ENCODE results near the gene GGT6.

Gene GGT6

GRCh38 chr17:4520894-4521600 lies 39.3 kb downstream of the GGT6 start:
- Histone ChIP-seq H2AFZ (ENCODE audit: low read depth, low read length) (no peak overlapping the region), H3K4me1 (ENCODE audit: insufficient read depth, low read length) (peaks cover 30% of the 10 kb centered on the region), H3K9me3 (ENCODE audit: low read length) (no peaks in the 10 kb centered on the region), H3K27me3 (ENCODE audit: insufficient read depth, low read length) (no peaks in the 10 kb centered on the region), H3K36me3 (ENCODE audit: insufficient read depth, low read length) (no peaks in the 10 kb centered on the region), H3K4me3 (ENCODE audit: low read length) (no peak overlapping the region)

GRCh38 chr17:4520060-4520893 lies 40.1 kb downstream of the GGT6 start:
- Histone ChIP-seq H3K4me1 (ENCODE audit: insufficient read depth, low read length) (peaks cover 31% of the 10 kb centered on the region), H3K4me3 (ENCODE audit: low read length) (no peak overlapping the region), H3K36me3 (ENCODE audit: insufficient read depth, low read length) (no peaks in the 10 kb centered on the region), H3K27me3 (ENCODE audit: insufficient read depth, low read length) (no peaks in the 10 kb centered on the region), H2AFZ (ENCODE audit: low read depth, low read length) (no peak overlapping the region), H3K9me3 (ENCODE audit: low read length) (no peaks in the 10 kb centered on the region)

GRCh38 chr17:4519361-4519788 lies 41.0 kb downstream of the GGT6 start:
- no peaks in the 10 kb centered on the region for H3K9me3 ChIP-seq (ENCODE audit: low read length)
- H3K27me3 ChIP-seq (ENCODE audit: insufficient read depth, low read length): no peaks in the 10 kb centered on the region
- no peaks in the 10 kb centered on the region for H3K36me3 ChIP-seq (ENCODE audit: insufficient read depth, low read length)
- H3K4me1 ChIP-seq (ENCODE audit: insufficient read depth, low read length): peaks cover 34% of the 10 kb centered on the region
- H3K4me3 ChIP-seq (ENCODE audit: low read length): no peak overlapping the region
- H2AFZ ChIP-seq (ENCODE audit: low read depth, low read length): no peak overlapping the region

- no peak overlapping the region for H2AFZ ChIP-seq (ENCODE audit: low read depth, low read length)
- peaks cover 34% of the 10 kb centered on the region for H3K4me1 ChIP-seq (ENCODE audit: insufficient read depth, low read length)
- H3K27me3 ChIP-seq (ENCODE audit: insufficient read depth, low read length): no peaks in the 10 kb centered on the region
- H3K36me3 ChIP-seq (ENCODE audit: insufficient read depth, low read length): no peaks in the 10 kb centered on the region
- H3K4me3 ChIP-seq (ENCODE audit: low read length): no peak overlapping the region
- no peaks in the 10 kb centered on the region for H3K9me3 ChIP-seq (ENCODE audit: low read length)
Measured at GRCh38 chr17:4518901-4519300, 41.5 kb downstream of the GGT6 start.

GRCh38 chr17:4516735-4517134 lies 43.6 kb downstream of the GGT6 start:
- peaks cover 24% of the 10 kb centered on the region for H3K4me1 ChIP-seq (ENCODE audit: insufficient read depth, low read length)
- H2AFZ ChIP-seq (ENCODE audit: low read depth, low read length): no peak overlapping the region
- H3K9me3 ChIP-seq (ENCODE audit: low read length): no peaks in the 10 kb centered on the region
- H3K4me3 ChIP-seq (ENCODE audit: low read length): no peak overlapping the region
- no peaks in the 10 kb centered on the region for H3K36me3 ChIP-seq (ENCODE audit: insufficient read depth, low read length)
- peaks cover 4% of the 10 kb centered on the region for H3K27me3 ChIP-seq (ENCODE audit: insufficient read depth, low read length)

GRCh38 chr17:4515501-4515900 lies 44.9 kb downstream of the GGT6 start:
- peaks cover 13% of the 10 kb centered on the region for H3K27me3 ChIP-seq (ENCODE audit: insufficient read depth, low read length)
- H3K4me1 ChIP-seq (ENCODE audit: insufficient read depth, low read length): peaks cover 17% of the 10 kb centered on the region
- H2AFZ ChIP-seq (ENCODE audit: low read depth, low read length): no peak overlapping the region
- no peaks in the 10 kb centered on the region for H3K9me3 ChIP-seq (ENCODE audit: low read length)
- H3K4me3 ChIP-seq (ENCODE audit: low read length): no peak overlapping the region
- no peaks in the 10 kb centered on the region for H3K36me3 ChIP-seq (ENCODE audit: insufficient read depth, low read length)

GRCh38 chr17:4514779-4515178 lies 45.6 kb downstream of the GGT6 start:
- Histone ChIP-seq H3K4me3 (ENCODE audit: low read length) (no peak overlapping the region), H2AFZ (ENCODE audit: low read depth, low read length) (no peak overlapping the region), H3K4me1 (ENCODE audit: insufficient read depth, low read length) (peaks cover 11% of the 10 kb centered on the region), H3K27me3 (ENCODE audit: insufficient read depth, low read length) (peaks cover 18% of the 10 kb centered on the region), H3K9me3 (ENCODE audit: low read length) (no peaks in the 10 kb centered on the region), H3K36me3 (ENCODE audit: insufficient read depth, low read length) (no peaks in the 10 kb centered on the region)

GRCh38 chr17:4514206-4514605 lies 46.2 kb downstream of the GGT6 start:
- H3K4me3 ChIP-seq (ENCODE audit: low read length): no peak overlapping the region
- no peaks in the 10 kb centered on the region for H3K9me3 ChIP-seq (ENCODE audit: low read length)
- H3K4me1 ChIP-seq (ENCODE audit: insufficient read depth, low read length): peaks cover 5% of the 10 kb centered on the region
- H3K36me3 ChIP-seq (ENCODE audit: insufficient read depth, low read length): no peaks in the 10 kb centered on the region
- H2AFZ ChIP-seq (ENCODE audit: low read depth, low read length): no peak overlapping the region
- H3K27me3 ChIP-seq (ENCODE audit: insufficient read depth, low read length): peaks cover 24% of the 10 kb centered on the region

GRCh38 chr17:4513113-4514032 lies 47.0 kb downstream of the GGT6 start:
- Histone ChIP-seq H3K27me3 (ENCODE audit: insufficient read depth, low read length) (peaks cover 30% of the 10 kb centered on the region), H2AFZ (ENCODE audit: low read depth, low read length) (no peak overlapping the region), H3K4me3 (ENCODE audit: low read length) (no peak overlapping the region), H3K4me1 (ENCODE audit: insufficient read depth, low read length) (peaks cover 3% of the 10 kb centered on the region), H3K9me3 (ENCODE audit: low read length) (no peaks in the 10 kb centered on the region), H3K36me3 (ENCODE audit: insufficient read depth, low read length) (no peaks in the 10 kb centered on the region)

- no peak overlapping the region for H2AFZ ChIP-seq (ENCODE audit: low read depth, low read length)
- H3K4me1 ChIP-seq (ENCODE audit: insufficient read depth, low read length): peaks cover 3% of the 10 kb centered on the region
- no peak overlapping the region for H3K4me3 ChIP-seq (ENCODE audit: low read length)
- H3K36me3 ChIP-seq (ENCODE audit: insufficient read depth, low read length): no peaks in the 10 kb centered on the region
- H3K9me3 ChIP-seq (ENCODE audit: low read length): no peaks in the 10 kb centered on the region
- H3K27me3 ChIP-seq (ENCODE audit: insufficient read depth, low read length): peaks cover 30% of the 10 kb centered on the region
Measured at GRCh38 chr17:4512156-4513112, 47.9 kb downstream of the GGT6 start.

GRCh38 chr17:4511199-4511932 lies 49.0 kb downstream of the GGT6 start:
- H3K4me3 ChIP-seq (ENCODE audit: low read length): no peak overlapping the region
- peaks cover 36% of the 10 kb centered on the region for H3K27me3 ChIP-seq (ENCODE audit: insufficient read depth, low read length)
- H2AFZ ChIP-seq (ENCODE audit: low read depth, low read length): no peak overlapping the region
- peaks cover 3% of the 10 kb centered on the region for H3K4me1 ChIP-seq (ENCODE audit: insufficient read depth, low read length)
- H3K9me3 ChIP-seq (ENCODE audit: low read length): no peaks in the 10 kb centered on the region
- no peaks in the 10 kb centered on the region for H3K36me3 ChIP-seq (ENCODE audit: insufficient read depth, low read length)

GRCh38 chr17:4510618-4510941 lies 49.8 kb downstream of the GGT6 start:
- Histone ChIP-seq H3K4me1 (ENCODE audit: insufficient read depth, low read length) (peaks cover 3% of the 10 kb centered on the region), H3K4me3 (ENCODE audit: low read length) (no peak overlapping the region), H2AFZ (ENCODE audit: low read depth, low read length) (no peak overlapping the region), H3K27me3 (ENCODE audit: insufficient read depth, low read length) (peaks cover 44% of the 10 kb centered on the region), H3K9me3 (ENCODE audit: low read length) (no peaks in the 10 kb centered on the region), H3K36me3 (ENCODE audit: insufficient read depth, low read length) (no peaks in the 10 kb centered on the region)

Measured in neuron (in vitro differentiated cells).